GM19099 (cell line): Measurements from ENCODE around the gene TMEM192.

ENCODE experiments used
- POLR2A ChIP-seq: IDR thresholded peaks from 3 replicates; pipeline ENCODE4 v1.6.1; 2011; ENCODE audit warnings: low read depth; ENCODE audit not compliant: insufficient read length; ENCODE audit errors: extremely low read depth

Gene TMEM192

DNA sequence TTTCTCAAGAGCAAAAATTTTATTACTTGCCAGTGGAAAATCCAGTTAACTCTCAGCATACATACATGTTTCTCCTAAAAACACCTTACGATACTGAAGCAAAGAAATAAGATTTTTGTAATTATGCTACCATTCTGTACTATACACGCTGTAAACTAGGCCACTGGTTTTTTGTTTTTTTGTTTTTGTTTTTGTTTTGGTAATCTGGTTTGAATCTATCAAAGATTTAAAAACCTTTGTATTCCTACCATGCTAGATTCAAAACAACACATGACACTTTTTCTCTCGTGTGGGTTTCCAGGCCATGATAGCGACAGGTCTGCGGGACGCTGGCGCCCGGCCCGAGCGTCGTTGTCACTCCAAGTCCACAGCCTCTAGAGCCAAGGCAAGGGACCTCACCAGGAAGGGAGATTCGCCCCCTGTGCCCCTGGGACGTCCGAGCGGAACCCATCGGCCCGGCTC lies 723 bp downstream of the TMEM192 start:
- no peak for TF ChIP-seq POLR2A

- TF ChIP-seq POLR2A: no peak
Measured at GRCh38 chr4:165106518-165106917, 6.1 kb downstream of the TMEM192 start.

DNA sequence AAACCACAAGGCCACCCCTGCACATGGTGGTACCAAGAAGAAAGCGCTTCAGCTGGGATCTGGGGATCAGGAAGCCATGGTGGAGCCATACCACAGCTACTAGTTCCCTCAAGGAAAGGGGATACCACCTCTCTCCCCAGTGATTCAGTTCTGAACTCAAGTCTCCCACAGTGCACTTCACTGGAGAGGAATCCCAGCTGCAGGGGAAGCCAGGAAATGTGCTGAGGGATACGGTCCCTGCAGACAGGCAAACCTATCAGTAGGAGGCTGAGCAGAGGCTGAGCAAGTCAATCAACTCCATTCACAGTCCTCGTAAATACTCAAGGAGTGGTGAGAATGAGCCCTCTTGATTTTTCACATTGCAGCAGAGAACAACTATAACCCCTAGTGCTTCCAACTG lies 11.0 kb downstream of the TMEM192 start:
- no peak for TF ChIP-seq POLR2A

- no peak for TF ChIP-seq POLR2A
Measured at GRCh38 chr4:165096776-165097175, 15.9 kb downstream of the TMEM192 start.

GRCh38 chr4:165095291-165095690 lies 17.4 kb downstream of the TMEM192 start:
- no peak for TF ChIP-seq POLR2A

- TF ChIP-seq POLR2A: no peak
Measured at GRCh38 chr4:165094873-165095272, 17.8 kb downstream of the TMEM192 start.

GRCh38 chr4:165088366-165088765 lies 24.3 kb downstream of the TMEM192 start:
- no peak for TF ChIP-seq POLR2A

DNA sequence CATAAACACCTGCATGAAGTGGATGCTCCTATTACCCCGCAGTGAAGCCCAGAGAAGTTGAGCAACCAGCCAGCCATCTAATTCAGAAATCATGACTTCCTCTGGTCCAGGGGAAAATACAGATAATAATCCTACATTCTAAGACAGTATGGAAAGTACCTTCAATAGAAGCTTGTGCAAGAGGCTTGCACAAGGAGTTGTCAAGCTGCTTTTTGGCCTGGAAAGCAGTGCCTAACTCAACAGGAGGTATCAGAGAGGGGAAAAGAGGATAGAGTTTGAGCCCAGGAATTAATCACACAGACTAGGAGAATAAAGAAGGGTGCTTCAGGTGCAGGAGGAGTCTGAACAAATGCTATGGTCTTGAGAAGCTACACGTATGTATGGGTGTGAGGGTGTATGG lies 26.7 kb downstream of the TMEM192 start:
- no peak for TF ChIP-seq POLR2A

- TF ChIP-seq POLR2A: no peak
Measured at GRCh38 chr4:165079476-165079875, 33.2 kb downstream of the TMEM192 start.

GRCh38 chr4:165077034-165077578 lies 35.6 kb downstream of the TMEM192 start:
- TF ChIP-seq POLR2A: no peak

DNA sequence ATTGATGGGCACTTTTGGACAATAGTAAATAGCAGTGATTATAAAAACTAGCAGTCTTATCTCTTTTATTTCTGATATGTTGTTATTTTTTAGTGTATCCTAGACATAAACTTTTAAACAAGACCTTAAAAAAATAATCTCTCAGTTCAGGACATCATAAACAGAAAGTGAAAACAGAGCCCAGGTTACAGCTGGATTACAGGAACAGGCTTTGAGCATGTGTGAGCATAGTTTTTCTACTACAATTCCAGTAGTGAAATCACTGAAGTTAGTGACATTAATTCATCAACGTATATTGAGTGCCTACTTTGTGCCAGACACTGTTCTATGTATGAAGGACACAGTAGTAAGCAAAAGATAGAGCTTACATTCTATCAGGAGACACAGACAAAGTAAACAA lies 42.1 kb downstream of the TMEM192 start:
- TF ChIP-seq POLR2A: no peak

GRCh38 chr4:165060938-165061337 lies 51.7 kb downstream of the TMEM192 start:
- no peak for TF ChIP-seq POLR2A

- TF ChIP-seq POLR2A: no peak
Measured at GRCh38 chr4:165059386-165059785, 53.3 kb downstream of the TMEM192 start.

DNA sequence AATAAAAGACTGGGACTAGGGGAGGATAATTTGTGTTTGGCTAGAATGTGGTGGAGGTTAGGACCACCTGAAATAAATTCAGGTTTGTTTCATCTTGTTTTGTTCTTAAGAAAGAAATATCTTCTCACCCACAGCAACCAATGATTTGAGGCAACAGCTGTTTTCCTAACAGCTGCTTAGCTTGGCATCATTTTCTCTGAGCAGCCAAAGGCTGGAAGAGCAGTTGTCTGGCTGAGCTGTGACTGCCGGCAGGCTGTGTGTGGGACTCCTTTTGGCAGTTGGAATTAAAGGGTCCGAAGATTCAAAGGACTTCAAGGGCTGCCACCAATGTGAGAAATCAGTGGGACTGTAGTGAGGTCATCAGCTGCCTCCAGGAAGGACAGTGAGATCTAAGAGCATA lies 54.0 kb downstream of the TMEM192 start:
- no peak for TF ChIP-seq POLR2A

GRCh38 chr4:165055601-165056000 lies 57.1 kb downstream of the TMEM192 start:
- TF ChIP-seq POLR2A: no peak

DNA sequence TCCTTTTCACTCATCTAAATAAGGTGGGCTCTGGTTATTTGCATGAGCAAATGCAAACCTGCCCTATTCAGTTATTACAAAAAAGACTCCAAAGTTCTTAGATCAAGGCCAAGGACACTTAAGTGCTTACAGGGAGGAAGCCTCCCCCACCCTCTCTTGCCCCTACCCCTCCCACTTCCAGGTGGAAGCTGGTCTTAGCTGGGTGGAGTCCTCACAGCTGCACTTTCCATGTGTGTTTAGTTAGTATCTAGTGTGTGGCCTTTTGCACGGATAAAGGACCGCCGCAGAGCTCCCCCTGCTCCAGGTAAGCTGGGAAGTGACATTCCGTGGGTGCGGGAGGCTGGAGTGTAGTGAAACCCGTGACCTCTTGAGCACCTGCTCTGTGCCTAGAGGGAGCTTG lies 59.0 kb downstream of the TMEM192 start, which contains the start of gene TRIM75:
TRIM75 (plus strand) TSS at position 222 of the 400 bp plus-strand sequence. CDS start 5,282 bp downstream, outside the sequence.
- no peak for TF ChIP-seq POLR2A

DNA sequence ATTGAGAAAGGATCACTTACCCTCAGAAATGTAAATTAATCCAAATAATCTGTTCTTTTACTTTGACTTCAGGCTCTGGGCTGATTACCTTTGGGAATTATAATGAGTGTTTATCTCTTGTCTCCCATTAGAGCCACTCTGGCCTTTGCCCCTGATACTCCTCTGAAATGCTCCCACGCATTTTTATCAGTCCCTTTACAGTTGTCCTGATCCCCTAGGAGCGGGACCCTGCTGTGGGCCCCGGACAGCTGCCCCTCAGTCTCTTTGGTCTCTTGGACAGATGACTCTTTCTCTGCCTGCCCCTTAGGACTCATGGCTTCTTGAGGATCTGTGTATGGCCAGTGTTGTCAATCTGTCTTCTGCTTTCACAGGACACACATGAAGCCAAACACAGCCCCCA lies 60.0 kb downstream of the TMEM192 start:
- TF ChIP-seq POLR2A: no peak
